Activated naive CD8-positive, alpha-beta T cell treated with anti-CD3 and anti-CD28 coated beads, Interleukin-2, amount 10 ng/mL, durations not matched to agents 7 days and 5 days (primary cell): Measurements from ENCODE around the gene TMIGD2. TPM values are rescaled to one million over a fixed set of nuclear protein-coding genes. Genes with fewer than 3 reads are reported as not detected.
A peak's percentile ranks its signal among the peaks of the same experiment; 100 is the strongest.
"Not testable (repeated sequence)": the region's sequence is repeated elsewhere in the genome, so short reads cannot be mapped to it uniquely, and the experiment has no call there.

Source experiments
- ATAC-seq: fragments of 150-1000 bp; cut with Tn5 transposase; one replicate; pipeline ENCODE4 v1.10.0; 2021; ENCODE audit warnings: low read depth, moderate library complexity
- POLR2A ChIA-PET: fragments of 350-600 bp; sonication (Branson Sonifier 250); formaldehyde crosslinking; loops from one replicate; lab custom pipeline; 2021; ENCODE audit warnings: antibody characterized with exemption; lab: Charles Lee
- DNase-seq: peaks from one replicate; pipeline ENCODE4 v3.0.0; 2021
- H3K27ac Mint-ChIP-seq: one replicate; pipeline ENCODE4 v1.8.0; 2022; ENCODE audit warnings: mild to moderate bottlenecking, mixed read lengths
- H3K27me3 Mint-ChIP-seq: one replicate; pipeline ENCODE4 v1.8.0; 2022; ENCODE audit warnings: mild to moderate bottlenecking, moderate library complexity, mixed read lengths
- H3K36me3 Mint-ChIP-seq: one replicate; pipeline ENCODE4 v1.8.0; 2021; ENCODE audit warnings: mild to moderate bottlenecking, mixed read lengths
- H3K4me1 Mint-ChIP-seq: one replicate; pipeline ENCODE4 v1.8.0; 2021; ENCODE audit warnings: mixed read lengths
- H3K4me3 Mint-ChIP-seq: one replicate; pipeline ENCODE4 v1.8.0; 2022; ENCODE audit warnings: mild to moderate bottlenecking, moderate library complexity, mixed read lengths
- H3K9me3 Mint-ChIP-seq: one replicate; pipeline ENCODE4 v1.8.0; 2021; ENCODE audit warnings: mixed read lengths
- total RNA-seq, 2 experiments: library from RNA; stranded (reverse); gene quantifications; one replicate each; pipeline ENCODE4 v1.2.3, GENCODE V29; 2021

The TMIGD2 gene
- total RNA-seq, 2 experiments from 2014 or later: 49.3 to 50.5 TPM

DNA sequence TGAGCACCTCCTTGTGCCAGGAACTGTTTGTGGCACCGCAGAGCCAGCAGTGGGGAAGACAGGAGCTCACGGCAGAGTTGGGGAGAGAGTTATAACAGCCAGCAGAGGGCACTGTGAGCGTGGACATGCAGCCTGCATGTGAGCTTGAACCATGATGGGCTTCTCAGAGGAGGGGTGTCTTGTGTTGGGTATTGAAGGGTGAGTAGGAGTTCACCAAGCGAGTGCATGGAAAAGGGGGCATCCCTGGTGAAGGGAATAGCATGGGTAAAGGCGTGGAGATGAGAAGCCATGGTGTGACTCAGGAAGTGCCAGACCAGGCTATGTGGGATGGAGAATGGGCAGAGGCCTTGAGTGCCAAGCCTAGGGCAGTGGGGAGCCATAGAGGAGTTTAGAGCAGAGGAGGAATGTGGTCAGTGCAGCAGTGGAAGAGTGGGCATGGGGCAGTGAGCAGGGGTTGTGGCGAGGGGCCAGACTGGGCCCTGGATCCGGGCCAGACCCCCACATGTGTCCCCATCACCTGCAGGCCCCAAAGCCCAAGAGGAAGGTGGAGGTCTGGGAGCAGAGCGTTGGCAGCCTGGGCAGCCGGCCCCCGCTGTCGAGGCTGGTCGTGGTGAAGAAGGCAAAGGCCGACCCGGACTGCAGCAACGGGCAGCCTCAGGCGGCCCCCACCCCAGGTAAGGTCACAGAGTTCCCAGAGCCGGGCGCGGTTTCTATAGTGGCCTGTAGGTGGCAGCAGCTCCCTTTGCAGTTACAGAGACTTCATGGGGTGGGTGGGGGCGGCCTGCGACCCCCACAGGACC is 34.9 kb downstream of the TMIGD2 start:
- Mint-ChIP-seq H3K4me1 (peaks cover 29% of the 10 kb centered on the region), H3K27me3 (no peaks in the 10 kb centered on the region), H3K36me3 (peaks cover 21% of the 10 kb centered on the region), H3K27ac (peak overlapping the region; percentile 53), H3K9me3 (no peaks in the 10 kb centered on the region), H3K4me3 (no peak overlapping the region)
- POLR2A ChIA-PET: interaction anchor here (0.7 to 4.0 kb wide), 8 partner anchors 10 to 204 kb away, joined by 3 to 22 read pairs (median 6); partner anchors contain the start of genes CHAF1A, HDGFL2, MPND and SH3GL1
- ATAC-seq: peak; percentile 43
- peak; percentile 66 for DNase-seq

DNA sequence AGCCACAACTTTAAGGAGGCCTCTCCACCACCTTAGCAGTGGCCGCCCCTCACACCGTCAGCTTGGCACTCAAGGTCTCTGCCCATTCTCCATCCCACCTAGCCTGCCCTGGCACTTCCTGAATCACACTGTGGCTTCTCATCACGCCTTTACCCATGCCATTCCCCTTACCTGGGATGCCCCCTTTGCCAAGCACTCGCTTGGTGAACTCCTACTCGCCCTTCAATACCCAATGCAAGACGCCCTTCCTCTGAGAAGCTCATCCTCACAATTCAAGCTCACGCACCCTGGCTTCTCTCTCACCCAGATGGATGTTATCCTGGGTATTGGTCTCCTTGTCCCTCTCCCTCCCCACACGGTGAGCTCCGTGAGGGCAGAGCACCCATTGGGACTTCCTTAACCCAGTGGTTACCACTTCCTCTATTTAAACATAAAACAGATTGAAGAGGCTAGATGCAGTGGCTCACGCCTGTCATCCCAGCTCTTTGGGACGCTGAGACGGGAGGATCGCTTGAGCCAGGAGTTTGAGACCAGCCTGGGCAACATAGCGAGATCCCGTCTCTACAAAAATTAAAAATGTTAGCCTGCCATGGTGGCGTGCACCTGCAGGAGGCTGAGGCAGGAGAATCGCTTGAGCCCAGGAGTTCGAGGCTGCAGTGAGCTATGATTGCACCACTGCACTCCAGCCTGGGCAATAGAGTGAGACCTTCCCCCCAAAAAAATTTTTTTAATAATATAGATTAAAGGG is 35.8 kb downstream of the TMIGD2 start:
- POLR2A ChIA-PET: interaction anchor here (1.1 to 4.0 kb wide), 7 partner anchors 11 to 205 kb away, joined by 3 to 22 read pairs (median 7); partner anchors contain the start of genes CHAF1A, HDGFL2, MPND and SH3GL1
- no peaks in the 10 kb centered on the region for H3K9me3 Mint-ChIP-seq
- ATAC-seq: no peak
- peak overlapping the region; percentile 95 for H3K27ac Mint-ChIP-seq
- H3K36me3 Mint-ChIP-seq: peaks cover 17% of the 10 kb centered on the region
- H3K27me3 Mint-ChIP-seq: no peaks in the 10 kb centered on the region
- H3K4me3 Mint-ChIP-seq: peak overlapping the region; percentile 35
- H3K4me1 Mint-ChIP-seq: peaks cover 29% of the 10 kb centered on the region
- no peak for DNase-seq

GRCh38 chr19:4264812-4265211 is 37.4 kb downstream of the TMIGD2 start:
- H3K27ac Mint-ChIP-seq: peak overlapping the region; percentile 95
- H3K36me3 Mint-ChIP-seq: peaks cover 19% of the 10 kb centered on the region
- no peaks in the 10 kb centered on the region for H3K27me3 Mint-ChIP-seq
- ATAC-seq: peak; percentile 64
- H3K4me3 Mint-ChIP-seq: peak overlapping the region; percentile 75
- POLR2A ChIA-PET: interaction anchor here (0.6 to 1.9 kb wide), 9 partner anchors 9 to 135 kb away, joined by 3 to 13 read pairs (median 4); partner anchors contain the start of genes SH3GL1, SHD and YJU2
- H3K4me1 Mint-ChIP-seq: peaks cover 31% of the 10 kb centered on the region
- H3K9me3 Mint-ChIP-seq: no peaks in the 10 kb centered on the region
- DNase-seq: no peak

DNA sequence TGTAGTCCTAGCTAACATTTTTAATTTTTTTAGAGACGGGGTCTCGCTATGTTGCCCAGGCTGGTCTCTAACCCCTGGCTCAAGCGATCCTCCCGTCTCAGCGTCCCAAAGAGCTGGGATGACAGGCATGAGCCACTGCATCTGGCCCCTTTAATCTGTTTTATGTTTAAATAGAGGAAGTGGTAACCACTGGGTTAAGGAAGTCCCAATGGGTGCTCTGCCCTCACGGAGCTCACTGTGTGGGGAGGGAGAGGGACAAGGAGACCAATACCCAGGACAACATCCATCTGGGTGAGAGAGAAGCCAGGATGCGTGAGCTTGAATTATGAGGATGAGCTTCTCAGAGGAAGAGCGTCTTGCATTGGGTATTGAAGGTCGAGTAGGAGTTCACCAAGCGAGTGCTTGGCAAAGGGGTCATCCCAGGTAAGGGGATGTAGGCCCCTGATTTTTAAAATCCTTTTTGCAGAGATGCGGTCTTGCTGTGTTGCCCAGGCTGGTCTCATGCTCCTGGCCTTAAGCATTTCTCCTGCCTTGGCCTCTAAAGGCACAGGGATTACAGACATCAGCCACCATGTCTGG is 41.5 kb downstream of the TMIGD2 start:
- no peaks in the 10 kb centered on the region for H3K27me3 Mint-ChIP-seq

DNA sequence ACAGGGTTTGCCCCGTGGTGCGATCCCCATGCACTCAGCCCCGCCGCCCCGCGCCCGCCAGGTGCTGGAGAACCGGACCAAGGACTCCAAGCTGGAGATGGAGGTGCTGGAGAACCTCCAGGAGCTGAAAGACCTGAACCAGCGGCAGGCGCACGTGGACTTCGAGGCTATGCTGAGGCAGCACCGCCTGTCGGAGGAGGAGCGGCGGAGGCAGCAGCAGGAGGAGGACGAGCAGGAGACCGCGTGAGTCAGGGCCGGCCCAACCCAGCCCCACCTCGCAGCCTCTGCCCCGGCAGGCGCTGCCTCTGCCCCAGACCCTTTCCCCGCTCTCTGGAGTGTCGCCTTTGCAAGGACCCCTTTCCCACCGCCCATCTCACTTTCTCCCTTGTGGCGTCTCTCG is 44.0 kb downstream of the TMIGD2 start:
- no peaks in the 10 kb centered on the region for H3K27me3 Mint-ChIP-seq
- POLR2A ChIA-PET: no interaction called here
- H3K4me1 Mint-ChIP-seq: peaks cover 5% of the 10 kb centered on the region
- no peak overlapping the region for H3K4me3 Mint-ChIP-seq
- ATAC-seq: no peak
- peaks cover 6% of the 10 kb centered on the region for H3K9me3 Mint-ChIP-seq
- no peak overlapping the region for H3K27ac Mint-ChIP-seq
- DNase-seq: no peak
- peaks cover 39% of the 10 kb centered on the region for H3K36me3 Mint-ChIP-seq

More for the DNA sequence above, 41.5 kb downstream of the TMIGD2 start:
- H3K9me3 Mint-ChIP-seq: no peaks in the 10 kb centered on the region
- H3K27ac Mint-ChIP-seq: peak overlapping the region; percentile 84
- H3K36me3 Mint-ChIP-seq: peaks cover 23% of the 10 kb centered on the region
- H3K4me3 Mint-ChIP-seq: no peak overlapping the region
- ATAC-seq (no peak), DNase-seq (no peak)
- peaks cover 17% of the 10 kb centered on the region for H3K4me1 Mint-ChIP-seq
- POLR2A ChIA-PET: interaction anchor here (1.5 to 1.6 kb wide), 2 partner anchors 10 to 12 kb away, joined by 3 to 4 read pairs; no protein-coding TSS in a partner anchor

DNA sequence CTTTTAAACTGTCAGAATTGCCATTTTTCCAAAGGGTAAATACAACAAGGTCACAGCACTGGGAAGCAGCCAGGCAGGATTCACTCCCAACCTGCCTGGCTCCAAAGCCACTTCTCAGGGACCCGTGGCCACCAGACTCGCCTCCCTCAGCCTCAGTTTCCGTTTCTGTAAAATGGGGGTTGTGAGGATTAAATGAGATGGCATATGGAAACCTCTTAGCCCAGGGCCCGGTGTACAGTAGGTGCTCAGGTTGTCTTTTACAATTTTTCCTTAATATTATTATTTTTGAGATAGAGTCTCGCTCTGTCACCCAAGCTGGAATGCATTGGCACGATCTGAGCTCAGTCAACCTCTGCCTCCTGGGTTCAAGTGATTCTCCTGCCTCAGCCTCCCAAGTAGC is 45.2 kb downstream of the TMIGD2 start:
- DNase-seq: no peak
- POLR2A ChIA-PET: interaction anchor here (1.5 kb wide), 1 partner anchor 10 kb away, joined by 4 read pairs; the partner anchor contains the start of gene YJU2
- peaks cover 6% of the 10 kb centered on the region for H3K9me3 Mint-ChIP-seq
- no peak overlapping the region for H3K4me3 Mint-ChIP-seq
- H3K36me3 Mint-ChIP-seq: peaks cover 50% of the 10 kb centered on the region
- H3K4me1 Mint-ChIP-seq: peaks cover 5% of the 10 kb centered on the region
- no peak for ATAC-seq
- H3K27ac Mint-ChIP-seq: no peak overlapping the region
- no peaks in the 10 kb centered on the region for H3K27me3 Mint-ChIP-seq

DNA sequence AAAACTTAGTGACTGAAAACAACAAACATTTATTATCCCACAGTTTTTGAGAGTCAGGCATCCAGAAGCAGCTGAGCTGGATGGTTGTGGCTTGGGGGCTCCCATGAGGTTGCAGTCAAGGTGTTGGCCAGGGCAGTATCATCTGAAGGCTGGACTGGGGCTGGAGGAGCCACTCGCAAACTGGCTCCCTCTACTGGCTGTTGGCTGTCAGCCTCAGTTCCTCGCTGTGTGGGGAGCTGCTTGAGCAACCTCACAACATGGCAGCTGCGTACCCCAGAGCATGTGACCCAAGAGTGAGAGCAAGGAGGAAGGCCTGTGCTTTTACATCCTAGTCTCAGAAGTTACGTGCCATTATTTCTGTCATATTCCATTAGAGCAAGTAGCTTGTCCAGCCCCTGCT is 45.6 kb downstream of the TMIGD2 start:
- Mint-ChIP-seq H3K27me3 (no peaks in the 10 kb centered on the region), H3K4me1 (peaks cover 5% of the 10 kb centered on the region), H3K4me3 (no peak overlapping the region), H3K36me3 (peaks cover 52% of the 10 kb centered on the region), H3K27ac (no peak overlapping the region), H3K9me3 (peaks cover 6% of the 10 kb centered on the region)
- DNase-seq (no peak), ATAC-seq (no peak)
- POLR2A ChIA-PET: interaction anchor here (1.5 kb wide), 1 partner anchor 9 kb away, joined by 4 read pairs; the partner anchor contains the start of gene YJU2

DNA sequence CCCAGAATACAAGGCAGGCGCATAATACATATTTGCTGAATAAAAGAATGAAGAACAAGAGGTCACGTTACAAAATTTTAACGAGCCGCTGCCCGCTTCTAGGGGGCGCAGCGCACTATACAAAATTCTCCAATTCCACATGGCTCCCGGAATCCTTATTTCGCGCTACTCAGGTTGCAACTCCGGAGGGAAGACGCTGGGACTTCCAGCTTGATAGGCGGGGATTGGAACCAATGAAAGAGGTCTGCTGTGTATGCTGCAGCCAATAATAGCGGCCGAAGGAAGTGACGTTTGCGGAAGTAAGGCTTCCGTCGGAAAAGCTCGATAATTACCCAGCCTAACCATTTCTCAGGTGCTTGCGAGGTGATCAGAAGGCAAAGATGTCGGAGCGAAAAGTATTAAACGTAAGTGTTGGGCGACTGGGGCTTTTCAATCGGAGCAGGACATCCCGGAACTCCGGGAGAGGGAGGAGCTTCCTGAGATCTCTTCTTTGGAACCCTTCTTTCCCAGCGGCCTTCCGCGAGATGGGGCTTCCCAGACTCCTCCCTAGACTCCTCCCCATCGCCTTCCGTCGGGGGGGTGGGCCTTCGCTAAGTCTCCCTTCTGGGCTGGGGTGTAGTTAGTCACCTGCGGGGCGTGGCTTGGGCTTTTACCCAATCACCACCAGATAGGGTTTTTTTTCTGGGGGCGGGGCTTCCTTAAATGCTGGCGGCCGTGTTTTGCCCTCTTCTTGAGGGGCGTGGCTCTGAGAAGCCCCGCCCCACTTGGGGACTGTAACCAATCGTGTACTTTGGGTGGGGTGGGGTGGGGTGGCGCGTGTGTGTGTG is 55.2 kb downstream of the TMIGD2 start, which contains the start of gene YJU2:
TSS of gene YJU2 (plus strand) at position 314 of the 827 bp plus-strand sequence. CDS start at position 381, 67 bp downstream.
- Mint-ChIP-seq H3K9me3 (peaks cover 1% of the 10 kb centered on the region), H3K4me3 (peak within 1 kb of the TSS; percentile 93), H3K4me1 (peaks cover 6% of the 10 kb centered on the region), H3K36me3 (peaks cover 29% of the 10 kb centered on the region), H3K27me3 (no peaks in the 10 kb centered on the region), H3K27ac (peak within 1 kb of the TSS; percentile 98)
- peak; percentile 94 for DNase-seq
- peak; percentile 94 for ATAC-seq
- POLR2A ChIA-PET: interaction anchor here (0.5 to 1.5 kb wide), 13 partner anchors 10 to 224 kb away, joined by 3 to 20 read pairs (median 4); partner anchors contain the start of genes CHAF1A, MPND, SH3GL1 and SHD

DNA sequence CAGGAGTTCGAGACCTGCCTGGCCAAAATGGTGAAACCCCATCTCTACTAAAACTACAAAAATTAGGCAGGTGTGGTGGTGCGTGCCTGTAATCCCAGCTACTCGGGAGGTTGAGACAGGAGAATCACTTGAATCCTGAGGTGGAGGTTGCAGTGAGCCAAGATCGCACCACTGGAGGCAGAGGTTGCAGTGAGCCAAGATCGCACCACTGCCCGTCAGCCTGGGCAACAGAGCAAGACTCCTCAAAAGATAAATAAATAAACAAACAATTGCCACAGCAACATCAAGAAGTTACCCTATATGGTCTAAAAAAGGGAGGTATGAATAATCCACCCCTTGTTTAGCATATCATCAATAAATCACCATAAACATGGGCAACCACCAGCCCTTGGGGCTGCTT is 56.3 kb downstream of the TMIGD2 start:
- DNase-seq, H3K9me3 Mint-ChIP-seq, H3K27me3 Mint-ChIP-seq, POLR2A ChIA-PET, H3K4me1 Mint-ChIP-seq, ATAC-seq: not testable (repeated sequence)
- Mint-ChIP-seq H3K36me3 (peaks cover 20% of the 10 kb centered on the region), H3K4me3 (peak overlapping the region; percentile 93), H3K27ac (peak overlapping the region; percentile 98)

Other genes starting within 250 kb of the TMIGD2 start
- 10 to 100 TPM; 60.6 to 61.5 TPM for gene ZBTB7A, start 235.5 kb downstream of the TMIGD2 start, total RNA-seq
- gene MAP2K2, start 178.3 kb downstream of the TMIGD2 start, total RNA-seq: 100 to 1,000 TPM; 210 to 211 TPM
- not detected for gene CREB3L3, start 148.8 kb downstream of the TMIGD2 start, total RNA-seq
- gene SIRT6, start 119.8 kb downstream of the TMIGD2 start, total RNA-seq: 10 to 100 TPM; 30.1 to 37.5 TPM
- 1 to 10 TPM; 1.5 to 1.7 TPM for gene ANKRD24, start 119.7 kb downstream of the TMIGD2 start, total RNA-seq
- gene EBI3, start 72.9 kb downstream of the TMIGD2 start, total RNA-seq: under 1 TPM; 0.33 to 0.34 TPM
- gene YJU2, start 55.3 kb downstream of the TMIGD2 start, total RNA-seq: 10 to 100 TPM; 27.9 to 29.0 TPM
- not detected for gene SHD, start 23.1 kb downstream of the TMIGD2 start, total RNA-seq
- 10 to 100 TPM; 20.8 to 21.8 TPM for gene FSD1, start 2.2 kb upstream of the TMIGD2 start, total RNA-seq
- gene STAP2, start 36.4 kb upstream of the TMIGD2 start, total RNA-seq: 1 to 10 TPM; 8.4 to 8.8 TPM
- 10 to 100 TPM; 23.7 to 26.2 TPM for gene MPND, start 41.2 kb upstream of the TMIGD2 start, total RNA-seq
- 10 to 100 TPM; 54.6 to 56.8 TPM for gene SH3GL1, start 98.2 kb upstream of the TMIGD2 start, total RNA-seq
- 10 to 100 TPM; 77.0 to 79.1 TPM for gene CHAF1A, start 100.3 kb upstream of the TMIGD2 start, total RNA-seq
- 10 to 100 TPM; 50.0 to 56.7 TPM for gene UBXN6, start 155.4 kb upstream of the TMIGD2 start, total RNA-seq
- gene HDGFL2, start 169.9 kb upstream of the TMIGD2 start, total RNA-seq: 10 to 100 TPM; 56.5 to 58.0 TPM
- gene PLIN4, start 216.1 kb upstream of the TMIGD2 start, total RNA-seq: under 1 TPM; 0.06 to 0.11 TPM
- 1 to 10 TPM in 1 of 2 experiments, under 1 TPM in 1; 0.37 to 1.1 TPM for gene PLIN5, start 232.8 kb upstream of the TMIGD2 start, total RNA-seq
- not detected for gene LRG1, start 237.6 kb upstream of the TMIGD2 start, total RNA-seq